Osteoblast (primary cell): Measurements from ENCODE around the gene CAVIN1. TPM values are rescaled to one million over a fixed set of nuclear protein-coding genes. Genes with fewer than 3 reads are reported as not detected.

Experiments
- DNase-seq: peaks from one replicate; pipeline ENCODE4 v3.0.0; 2011; ENCODE audit warnings: low spot score, mixed read lengths; ENCODE audit not compliant: insufficient read length; ENCODE audit errors: missing footprints
- H2AFZ ChIP-seq: 2 replicates; pipeline ENCODE4 v1.6.0; 2011; ENCODE audit warnings: mild to moderate bottlenecking, low read length
- H3K27ac ChIP-seq: 2 replicates; pipeline ENCODE4 v1.5.1; 2011; ENCODE audit warnings: mild to moderate bottlenecking, low read depth, low read length, moderate library complexity
- H3K27me3 ChIP-seq: 2 replicates; pipeline ENCODE4 v1.6.0; 2012; ENCODE audit warnings: mild to moderate bottlenecking, control low read depth, inconsistent platforms, low read length, moderate library complexity; ENCODE audit not compliant: insufficient read depth
- H3K36me3 ChIP-seq: 2 replicates; pipeline ENCODE4 v1.5.1; 2011; ENCODE audit warnings: mild to moderate bottlenecking, low read length, control low read depth, moderate library complexity; ENCODE audit not compliant: insufficient read depth
- H3K4me1 ChIP-seq: 2 replicates; pipeline ENCODE4 v1.5.1; 2011; ENCODE audit warnings: mild to moderate bottlenecking, low read length, control low read depth, moderate library complexity; ENCODE audit not compliant: insufficient read depth
- H3K4me2 ChIP-seq: 2 replicates; pipeline ENCODE4 v1.6.0; 2011; ENCODE audit warnings: mild to moderate bottlenecking, low read length; ENCODE audit not compliant: insufficient read depth
- H3K4me3 ChIP-seq: fragments of 200-600 bp; sonication (generic); 3 replicates; pipeline ENCODE4 v1.5.1; 2012; ENCODE audit warnings: mild to moderate bottlenecking, low read length, inconsistent platforms; ENCODE audit not compliant: insufficient read depth
- H3K79me2 ChIP-seq: 2 replicates; pipeline ENCODE4 v1.6.0; 2012; ENCODE audit warnings: mild to moderate bottlenecking, low read length, control low read depth, inconsistent platforms; ENCODE audit not compliant: insufficient read depth
- H3K9me3 ChIP-seq: 2 replicates; pipeline ENCODE4 v1.5.1; 2011; ENCODE audit warnings: low read depth, low read length, control low read depth
- H4K20me1 ChIP-seq: 2 replicates; pipeline ENCODE4 v1.6.0; 2012; ENCODE audit warnings: mild to moderate bottlenecking, low read length, control low read depth; ENCODE audit not compliant: insufficient read depth
- total RNA-seq: library from RNA; depleted of rRNA; stranded (reverse); fragments of >200 nt; gene quantifications from 2 replicates; pipeline ENCODE4 v1.2.3, GENCODE V29; 2012
- TF ChIP-seq, protein P1 (sequence below): IDR thresholded peaks from 2 replicates; pipeline ENCODE4 v1.5.1; 2011; ENCODE audit warnings: mild to moderate bottlenecking, low read depth, low read length, moderate library complexity; ENCODE audit errors: extremely low read depth

The CAVIN1 gene
- total RNA-seq: 861 and 988 TPM in 2 replicates

DNA sequence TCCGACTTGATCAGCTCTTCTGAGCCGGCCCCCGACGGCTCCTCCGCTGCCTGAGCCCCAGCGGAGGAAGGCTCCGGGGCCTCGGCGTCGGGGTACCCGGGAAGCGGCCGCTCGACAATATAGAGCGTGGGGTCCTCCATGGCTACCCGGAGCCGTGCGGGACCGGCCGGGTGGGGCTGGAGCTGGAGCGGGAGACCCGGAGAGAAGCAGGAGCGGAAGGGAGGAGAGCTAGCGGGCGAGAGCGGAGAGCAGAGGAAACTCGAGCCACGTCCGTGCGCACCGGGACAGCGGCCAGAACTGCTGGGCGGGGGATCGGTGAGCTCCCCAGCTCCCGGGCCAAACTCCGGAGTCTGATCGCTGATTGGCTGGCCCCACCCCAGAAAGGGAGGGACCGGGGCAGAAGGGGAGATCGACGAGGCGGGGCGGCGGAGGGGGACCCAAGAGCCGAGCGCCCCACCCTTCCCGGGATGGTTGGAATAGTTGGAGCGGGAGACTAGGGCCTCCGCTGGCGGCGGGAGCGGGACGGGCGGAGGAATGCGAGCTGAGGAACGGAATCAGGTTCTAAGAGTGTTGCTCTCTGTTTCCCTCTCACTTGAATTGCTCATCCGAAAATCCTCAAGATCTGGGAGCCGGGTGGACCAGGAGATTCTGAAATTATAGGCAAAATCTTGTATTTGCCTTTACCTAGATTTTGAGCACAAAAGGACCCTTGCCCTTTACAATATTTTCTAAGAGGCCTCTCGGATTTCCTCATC lies at the start of gene CAVIN1:
CAVIN1 (minus strand) TSS at position 299 of the 755 bp plus-strand sequence; CDS start at position 140, 159 bp downstream.
- H4K20me1 ChIP-seq: peaks cover 38% of the 10 kb centered on the region
- H3K4me1 ChIP-seq: peaks cover 38% of the 10 kb centered on the region
- H2AFZ ChIP-seq: peak within 1 kb of the TSS; percentile 59
- no peaks in the 10 kb centered on the region for H3K9me3 ChIP-seq
- H3K79me2 ChIP-seq: peaks cover 57% of the 10 kb centered on the region
- DNase-seq: peak; percentile 100
- H3K4me3 ChIP-seq: peak within 1 kb of the TSS; percentile 100
- peaks cover 7% of the 10 kb centered on the region for H3K36me3 ChIP-seq
- no peaks in the 10 kb centered on the region for H3K27me3 ChIP-seq
- TF ChIP-seq, protein P1, sequence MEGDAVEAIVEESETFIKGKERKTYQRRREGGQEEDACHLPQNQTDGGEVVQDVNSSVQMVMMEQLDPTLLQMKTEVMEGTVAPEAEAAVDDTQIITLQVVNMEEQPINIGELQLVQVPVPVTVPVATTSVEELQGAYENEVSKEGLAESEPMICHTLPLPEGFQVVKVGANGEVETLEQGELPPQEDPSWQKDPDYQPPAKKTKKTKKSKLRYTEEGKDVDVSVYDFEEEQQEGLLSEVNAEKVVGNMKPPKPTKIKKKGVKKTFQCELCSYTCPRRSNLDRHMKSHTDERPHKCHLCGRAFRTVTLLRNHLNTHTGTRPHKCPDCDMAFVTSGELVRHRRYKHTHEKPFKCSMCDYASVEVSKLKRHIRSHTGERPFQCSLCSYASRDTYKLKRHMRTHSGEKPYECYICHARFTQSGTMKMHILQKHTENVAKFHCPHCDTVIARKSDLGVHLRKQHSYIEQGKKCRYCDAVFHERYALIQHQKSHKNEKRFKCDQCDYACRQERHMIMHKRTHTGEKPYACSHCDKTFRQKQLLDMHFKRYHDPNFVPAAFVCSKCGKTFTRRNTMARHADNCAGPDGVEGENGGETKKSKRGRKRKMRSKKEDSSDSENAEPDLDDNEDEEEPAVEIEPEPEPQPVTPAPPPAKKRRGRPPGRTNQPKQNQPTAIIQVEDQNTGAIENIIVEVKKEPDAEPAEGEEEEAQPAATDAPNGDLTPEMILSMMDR: no peak
- peak within 1 kb of the TSS; percentile 89 for H3K27ac ChIP-seq
- H3K4me2 ChIP-seq: peak within 1 kb of the TSS; percentile 86

DNA sequence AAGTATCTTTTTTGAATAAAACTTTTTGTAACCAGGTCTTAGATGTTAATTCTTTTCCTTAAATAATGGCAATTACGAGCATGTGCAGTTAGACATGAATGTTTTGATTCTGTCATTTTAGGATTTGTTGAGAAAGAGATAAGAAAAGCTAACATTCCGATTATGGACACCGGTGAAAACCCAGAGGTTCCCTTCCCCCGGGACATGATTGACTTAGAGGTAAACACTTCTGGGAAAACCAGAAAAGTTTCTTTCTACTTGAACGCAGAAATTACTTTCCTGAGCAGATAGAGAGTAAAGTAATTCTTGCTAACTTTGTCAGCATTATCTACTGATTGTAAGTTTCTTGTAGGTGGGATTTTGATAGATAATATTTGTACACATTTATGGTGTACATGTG lies 44.8 kb upstream of the CAVIN1 start:
- Histone ChIP-seq H3K27ac (no peak overlapping the region), H3K4me2 (no peak overlapping the region), H4K20me1 (no peaks in the 10 kb centered on the region), H3K36me3 (peaks cover 47% of the 10 kb centered on the region), H3K79me2 (peaks cover 19% of the 10 kb centered on the region), H3K4me3 (no peak overlapping the region), H2AFZ (no peak overlapping the region), H3K27me3 (no peaks in the 10 kb centered on the region), H3K9me3 (no peaks in the 10 kb centered on the region), H3K4me1 (peaks cover 4% of the 10 kb centered on the region)
- TF ChIP-seq, protein P1: no peak
- DNase-seq: no peak

GRCh38 chr17:42463976-42464400 lies 40.9 kb upstream of the CAVIN1 start:
- peaks cover 52% of the 10 kb centered on the region for H3K79me2 ChIP-seq
- peaks cover 26% of the 10 kb centered on the region for H4K20me1 ChIP-seq
- no peaks in the 10 kb centered on the region for H3K9me3 ChIP-seq
- H3K36me3 ChIP-seq: peaks cover 51% of the 10 kb centered on the region
- DNase-seq: no peak
- TF ChIP-seq, protein P1: no peak
- no peak overlapping the region for H3K4me2 ChIP-seq
- H3K27me3 ChIP-seq: no peaks in the 10 kb centered on the region
- no peak overlapping the region for H3K27ac ChIP-seq
- H3K4me1 ChIP-seq: peaks cover 16% of the 10 kb centered on the region
- H3K4me3 ChIP-seq: no peak overlapping the region
- H2AFZ ChIP-seq: no peak overlapping the region

DNA sequence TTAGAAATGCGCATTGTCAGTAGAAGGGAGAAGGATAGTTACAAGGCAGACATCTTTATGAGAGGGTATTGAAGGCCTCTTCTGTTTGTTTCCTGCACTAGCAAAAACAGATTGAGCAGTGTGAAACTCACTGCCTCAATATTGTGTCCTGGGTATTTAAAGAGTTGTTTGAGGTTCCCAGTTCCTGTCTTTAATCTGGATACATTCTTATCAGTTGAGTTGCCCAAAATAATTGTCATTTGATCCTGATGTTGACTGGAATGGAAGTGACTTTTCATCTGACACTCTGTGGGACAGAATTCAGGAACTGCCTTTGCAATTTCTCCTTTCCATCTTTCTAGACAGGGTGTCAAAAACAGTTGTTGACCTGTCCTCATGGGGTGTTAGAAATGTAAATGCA lies 37.3 kb upstream of the CAVIN1 start:
- H3K27me3 ChIP-seq: no peaks in the 10 kb centered on the region
- H4K20me1 ChIP-seq: peaks cover 26% of the 10 kb centered on the region
- peak overlapping the region; percentile 95 for H3K4me3 ChIP-seq
- peak; percentile 25 for DNase-seq
- H3K9me3 ChIP-seq: no peaks in the 10 kb centered on the region
- peak overlapping the region; percentile 91 for H3K27ac ChIP-seq
- peaks cover 49% of the 10 kb centered on the region for H3K79me2 ChIP-seq
- peaks cover 34% of the 10 kb centered on the region for H3K4me1 ChIP-seq
- peak overlapping the region; percentile 98 for H3K4me2 ChIP-seq
- H2AFZ ChIP-seq: no peak overlapping the region
- TF ChIP-seq, protein P1: no peak
- H3K36me3 ChIP-seq: peaks cover 23% of the 10 kb centered on the region
